GM19351 (cell line): ENCODE data around the gene SMCO1.
"Not testable (repeated sequence)": the region's sequence is repeated elsewhere in the genome, so short reads cannot be mapped to it uniquely, and the experiment has no call there.

Source experiments
- ATAC-seq: cut with Tn5 transposase; IDR thresholded peaks from one replicate; pipeline ENCODE4 v1.9.1; 2021; ENCODE audit warnings: mild to moderate bottlenecking, moderate library complexity; ENCODE audit not compliant: unreplicated experiment

SMCO1 gene

GRCh38 chr3:196496183-196496582 lies 19.0 kb downstream of the SMCO1 start:
- ATAC-seq, result no peak

GRCh38 chr3:196493292-196493691 lies 21.9 kb downstream of the SMCO1 start:
- no peak for ATAC-seq

- no peak for ATAC-seq
Measured at GRCh38 chr3:196492080-196492479, 23.1 kb downstream of the SMCO1 start.

GRCh38 chr3:196489747-196490146 lies 25.4 kb downstream of the SMCO1 start:
- no peak for ATAC-seq

GRCh38 chr3:196486263-196486662 lies 28.9 kb downstream of the SMCO1 start:
- no peak for ATAC-seq

GRCh38 chr3:196477678-196478077 lies 37.5 kb downstream of the SMCO1 start:
- no peak for ATAC-seq

GRCh38 chr3:196472286-196472685 lies 42.9 kb downstream of the SMCO1 start:
- no peak for ATAC-seq

- ATAC-seq, result no peak
Measured at GRCh38 chr3:196471551-196471950, 43.6 kb downstream of the SMCO1 start.

- ATAC-seq, result not testable (repeated sequence)
Measured at GRCh38 chr3:196470182-196470581, 45.0 kb downstream of the SMCO1 start.

GRCh38 chr3:196463804-196464203 lies 51.3 kb downstream of the SMCO1 start:
- ATAC-seq, result no peak

GRCh38 chr3:196463478-196463756 lies 51.7 kb downstream of the SMCO1 start:
- ATAC-seq, result no peak

- not testable (repeated sequence) for ATAC-seq
Measured at GRCh38 chr3:196462680-196463477, 52.3 kb downstream of the SMCO1 start.

GRCh38 chr3:196458063-196458462 lies 57.1 kb downstream of the SMCO1 start:
- no peak for ATAC-seq

- not testable (repeated sequence) for ATAC-seq
Measured at GRCh38 chr3:196457470-196457869, 57.7 kb downstream of the SMCO1 start.
